Measurements from ENCODE around the gene MYL2.

The MYL2 gene

GRCh38 chr12:110922652-110923051 lies 2.3 kb upstream of the MYL2 start:
- H3K36me3 ChIP-seq (ENCODE audit: insufficient read depth, low read length) = no peaks in the 10 kb centered on the region
- H3K4me3 ChIP-seq (ENCODE audit: low read length) = no peak overlapping the region
- H3K4me1 ChIP-seq (ENCODE audit: insufficient read depth, low read length) = no peaks in the 10 kb centered on the region
- H3K27me3 ChIP-seq (ENCODE audit: insufficient read depth, low read length) = peaks cover 3% of the 10 kb centered on the region
- no peaks in the 10 kb centered on the region for H3K9me3 ChIP-seq (ENCODE audit: low read length)
- H2AFZ ChIP-seq (ENCODE audit: low read depth, low read length) = no peak overlapping the region

- Histone ChIP-seq H2AFZ (ENCODE audit: low read depth, low read length) (no peak overlapping the region), H3K4me3 (ENCODE audit: low read length) (no peak overlapping the region), H3K27me3 (ENCODE audit: insufficient read depth, low read length) (peaks cover 3% of the 10 kb centered on the region), H3K9me3 (ENCODE audit: low read length) (no peaks in the 10 kb centered on the region), H3K4me1 (ENCODE audit: insufficient read depth, low read length) (no peaks in the 10 kb centered on the region), H3K36me3 (ENCODE audit: insufficient read depth, low read length) (no peaks in the 10 kb centered on the region)
These were observed 883 bp upstream of the MYL2 start for GRCh38 chr12:110921262-110921661.

DNA sequence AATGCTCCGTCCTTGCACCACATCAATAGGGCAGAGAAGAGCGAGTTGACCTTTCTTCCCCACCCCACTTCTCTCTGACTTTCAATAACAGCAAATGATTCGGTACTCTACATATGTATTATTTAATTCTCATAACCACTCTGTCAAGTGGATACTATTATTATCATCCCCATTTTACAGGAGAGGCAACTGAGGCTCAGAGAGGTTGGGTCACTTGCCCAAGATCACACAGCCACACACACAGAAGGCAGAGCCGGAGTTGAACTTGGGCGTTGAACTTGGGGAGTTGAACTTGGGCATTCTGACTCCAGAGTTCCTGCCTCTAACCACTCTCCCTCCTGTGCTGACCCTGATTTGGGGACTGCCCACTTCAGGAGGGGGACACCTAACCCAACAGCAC lies 659 bp downstream of the MYL2 start:
- no peak overlapping the region for H3K4me3 ChIP-seq (ENCODE audit: low read length)
- H3K9me3 ChIP-seq (ENCODE audit: low read length) = no peaks in the 10 kb centered on the region
- H2AFZ ChIP-seq (ENCODE audit: low read depth, low read length) = no peak overlapping the region
- no peaks in the 10 kb centered on the region for H3K4me1 ChIP-seq (ENCODE audit: insufficient read depth, low read length)
- H3K36me3 ChIP-seq (ENCODE audit: insufficient read depth, low read length) = no peaks in the 10 kb centered on the region
- peaks cover 3% of the 10 kb centered on the region for H3K27me3 ChIP-seq (ENCODE audit: insufficient read depth, low read length)

- Histone ChIP-seq H3K36me3 (ENCODE audit: insufficient read depth, low read length) (no peaks in the 10 kb centered on the region), H3K9me3 (ENCODE audit: low read length) (no peaks in the 10 kb centered on the region), H3K4me1 (ENCODE audit: insufficient read depth, low read length) (no peaks in the 10 kb centered on the region), H2AFZ (ENCODE audit: low read depth, low read length) (no peak overlapping the region), H3K4me3 (ENCODE audit: low read length) (no peak overlapping the region), H3K27me3 (ENCODE audit: insufficient read depth, low read length) (peaks cover 3% of the 10 kb centered on the region)
These were observed 2.4 kb downstream of the MYL2 start for GRCh38 chr12:110917961-110918360.

DNA sequence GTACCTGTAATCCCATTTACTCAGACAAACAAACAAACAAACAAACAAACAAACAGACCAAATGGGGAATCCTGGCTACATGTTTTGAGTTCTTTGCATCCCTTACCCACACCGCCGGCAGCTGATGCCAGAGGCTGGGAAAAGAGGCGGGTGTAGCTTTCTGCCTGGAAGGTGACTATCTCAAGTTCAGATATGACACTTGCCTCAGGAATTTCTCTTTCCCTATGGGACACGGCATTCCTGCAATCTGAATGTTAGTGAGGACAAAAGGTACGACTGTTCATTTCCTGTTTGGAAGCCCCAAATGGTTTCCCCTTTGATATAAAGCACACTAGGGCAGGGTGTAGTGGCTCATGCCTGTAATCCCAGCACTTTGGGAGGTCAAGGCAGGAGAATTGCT lies 2.9 kb downstream of the MYL2 start:
- Histone ChIP-seq H3K9me3 (ENCODE audit: low read length) (no peaks in the 10 kb centered on the region), H3K36me3 (ENCODE audit: insufficient read depth, low read length) (no peaks in the 10 kb centered on the region), H3K27me3 (ENCODE audit: insufficient read depth, low read length) (peaks cover 3% of the 10 kb centered on the region), H2AFZ (ENCODE audit: low read depth, low read length) (no peak overlapping the region), H3K4me1 (ENCODE audit: insufficient read depth, low read length) (no peaks in the 10 kb centered on the region), H3K4me3 (ENCODE audit: low read length) (no peak overlapping the region)

DNA sequence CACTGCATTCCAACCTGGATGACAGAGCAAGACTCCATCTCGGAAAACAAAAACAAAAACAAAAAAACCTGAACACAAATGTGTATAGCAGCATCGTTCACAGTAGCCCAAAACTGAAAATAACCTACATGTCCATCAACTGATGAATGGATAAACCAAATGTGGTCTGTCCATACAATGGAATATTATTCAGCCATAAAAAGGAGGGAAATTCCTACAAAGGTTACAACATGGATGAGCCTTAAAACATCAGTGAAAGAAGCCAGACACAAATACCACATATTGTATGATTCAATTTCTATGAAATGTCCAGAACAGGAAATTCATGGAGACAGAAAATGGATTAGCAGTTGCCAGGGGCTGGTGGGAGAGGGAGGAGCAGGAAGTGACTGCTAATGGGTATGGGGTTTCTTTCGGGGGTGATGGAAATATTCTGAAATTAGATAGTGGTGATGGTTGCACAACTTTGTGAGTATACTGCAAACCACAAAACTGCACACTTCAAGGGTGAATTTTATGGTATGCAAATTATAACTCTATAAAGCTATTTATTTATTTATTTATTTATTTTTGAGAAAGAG lies 4.0 kb downstream of the MYL2 start:
- H3K36me3 ChIP-seq (ENCODE audit: insufficient read depth, low read length) = no peaks in the 10 kb centered on the region
- H3K9me3 ChIP-seq (ENCODE audit: low read length) = no peaks in the 10 kb centered on the region
- H2AFZ ChIP-seq (ENCODE audit: low read depth, low read length) = no peak overlapping the region
- H3K27me3 ChIP-seq (ENCODE audit: insufficient read depth, low read length) = peaks cover 3% of the 10 kb centered on the region
- H3K4me3 ChIP-seq (ENCODE audit: low read length) = no peak overlapping the region
- no peaks in the 10 kb centered on the region for H3K4me1 ChIP-seq (ENCODE audit: insufficient read depth, low read length)

- no peak overlapping the region for H3K4me3 ChIP-seq (ENCODE audit: low read length)
- H2AFZ ChIP-seq (ENCODE audit: low read depth, low read length) = no peak overlapping the region
- H3K36me3 ChIP-seq (ENCODE audit: insufficient read depth, low read length) = no peaks in the 10 kb centered on the region
- H3K4me1 ChIP-seq (ENCODE audit: insufficient read depth, low read length) = no peaks in the 10 kb centered on the region
- H3K9me3 ChIP-seq (ENCODE audit: low read length) = no peaks in the 10 kb centered on the region
- peaks cover 3% of the 10 kb centered on the region for H3K27me3 ChIP-seq (ENCODE audit: insufficient read depth, low read length)
These were observed 7.0 kb downstream of the MYL2 start for GRCh38 chr12:110913119-110914056.

- H3K27me3 ChIP-seq (ENCODE audit: insufficient read depth, low read length) = no peaks in the 10 kb centered on the region
- H3K4me3 ChIP-seq (ENCODE audit: low read length) = no peak overlapping the region
- H3K4me1 ChIP-seq (ENCODE audit: insufficient read depth, low read length) = no peaks in the 10 kb centered on the region
- H3K36me3 ChIP-seq (ENCODE audit: insufficient read depth, low read length) = no peaks in the 10 kb centered on the region
- no peak overlapping the region for H2AFZ ChIP-seq (ENCODE audit: low read depth, low read length)
- no peaks in the 10 kb centered on the region for H3K9me3 ChIP-seq (ENCODE audit: low read length)
These were observed 8.1 kb downstream of the MYL2 start for GRCh38 chr12:110912263-110912662.

GRCh38 chr12:110908377-110909152 lies 11.8 kb downstream of the MYL2 start:
- no peaks in the 10 kb centered on the region for H3K27me3 ChIP-seq (ENCODE audit: insufficient read depth, low read length)
- no peak overlapping the region for H3K4me3 ChIP-seq (ENCODE audit: low read length)
- H3K9me3 ChIP-seq (ENCODE audit: low read length) = no peaks in the 10 kb centered on the region
- no peak overlapping the region for H2AFZ ChIP-seq (ENCODE audit: low read depth, low read length)
- H3K4me1 ChIP-seq (ENCODE audit: insufficient read depth, low read length) = no peaks in the 10 kb centered on the region
- H3K36me3 ChIP-seq (ENCODE audit: insufficient read depth, low read length) = no peaks in the 10 kb centered on the region

GRCh38 chr12:110907583-110907982 lies 12.8 kb downstream of the MYL2 start:
- Histone ChIP-seq H3K36me3 (ENCODE audit: insufficient read depth, low read length) (no peaks in the 10 kb centered on the region), H2AFZ (ENCODE audit: low read depth, low read length) (no peak overlapping the region), H3K27me3 (ENCODE audit: insufficient read depth, low read length) (no peaks in the 10 kb centered on the region), H3K4me3 (ENCODE audit: low read length) (no peak overlapping the region), H3K4me1 (ENCODE audit: insufficient read depth, low read length) (no peaks in the 10 kb centered on the region), H3K9me3 (ENCODE audit: low read length) (no peaks in the 10 kb centered on the region)

DNA sequence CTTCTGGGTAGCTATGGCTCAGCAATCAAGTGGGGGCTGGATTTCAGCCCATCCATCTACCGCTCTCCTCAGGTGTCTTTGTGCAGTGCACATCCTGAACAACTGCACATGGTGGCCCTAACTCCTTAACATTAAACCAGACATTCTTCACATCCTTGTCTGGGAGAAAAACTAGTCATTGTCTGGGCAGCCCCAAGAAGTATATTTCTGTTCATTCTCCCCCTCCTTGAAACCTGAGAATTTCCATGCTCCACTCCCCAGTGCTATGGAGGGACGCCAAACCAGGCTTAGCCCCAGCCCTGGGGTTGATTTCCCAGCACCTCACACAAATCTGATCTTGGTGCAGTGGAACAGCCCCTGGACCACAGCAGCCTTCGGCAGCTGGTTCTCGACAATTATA lies 13.4 kb downstream of the MYL2 start:
- Histone ChIP-seq H3K27me3 (ENCODE audit: insufficient read depth, low read length) (no peaks in the 10 kb centered on the region), H3K9me3 (ENCODE audit: low read length) (no peaks in the 10 kb centered on the region), H3K4me1 (ENCODE audit: insufficient read depth, low read length) (no peaks in the 10 kb centered on the region), H2AFZ (ENCODE audit: low read depth, low read length) (no peak overlapping the region), H3K36me3 (ENCODE audit: insufficient read depth, low read length) (no peaks in the 10 kb centered on the region), H3K4me3 (ENCODE audit: low read length) (no peak overlapping the region)

GRCh38 chr12:110906516-110906915 lies 13.9 kb downstream of the MYL2 start:
- Histone ChIP-seq H3K9me3 (ENCODE audit: low read length) (no peaks in the 10 kb centered on the region), H3K4me1 (ENCODE audit: insufficient read depth, low read length) (no peaks in the 10 kb centered on the region), H3K36me3 (ENCODE audit: insufficient read depth, low read length) (no peaks in the 10 kb centered on the region), H3K27me3 (ENCODE audit: insufficient read depth, low read length) (no peaks in the 10 kb centered on the region), H3K4me3 (ENCODE audit: low read length) (no peak overlapping the region), H2AFZ (ENCODE audit: low read depth, low read length) (no peak overlapping the region)

GRCh38 chr12:110906083-110906482 lies 14.3 kb downstream of the MYL2 start:
- Histone ChIP-seq H3K4me3 (ENCODE audit: low read length) (no peak overlapping the region), H2AFZ (ENCODE audit: low read depth, low read length) (no peak overlapping the region), H3K27me3 (ENCODE audit: insufficient read depth, low read length) (no peaks in the 10 kb centered on the region), H3K9me3 (ENCODE audit: low read length) (no peaks in the 10 kb centered on the region), H3K4me1 (ENCODE audit: insufficient read depth, low read length) (no peaks in the 10 kb centered on the region), H3K36me3 (ENCODE audit: insufficient read depth, low read length) (no peaks in the 10 kb centered on the region)
